UCSD-AML1 (cell line): Measurements from ENCODE around the gene KCNG4.

Source experiments
- DNase-seq: peaks from one replicate; lab custom pipeline; 2025; ENCODE audit not compliant: unreplicated experiment; lab: John Stamatoyannopoulos, UW

The KCNG4 gene

GRCh38 chr16:84267380-84267779, 27.6 kb upstream of the KCNG4 start:
- DNase-seq: no peak

GRCh38 chr16:84266451-84266850, 26.6 kb upstream of the KCNG4 start:
- peak; percentile 16 for DNase-seq

GRCh38 chr16:84262939-84263338, 23.1 kb upstream of the KCNG4 start:
- DNase-seq: no peak

GRCh38 chr16:84262031-84262430, 22.2 kb upstream of the KCNG4 start:
- DNase-seq: no peak

GRCh38 chr16:84260766-84261554, 21.1 kb upstream of the KCNG4 start:
- DNase-seq: no peak

GRCh38 chr16:84259691-84260090, 19.9 kb upstream of the KCNG4 start:
- DNase-seq: no peak

- DNase-seq: no peak
These were observed 18.5 kb upstream of the KCNG4 start for GRCh38 chr16:84258266-84258665.

- DNase-seq: no peak
These were observed 15.4 kb upstream of the KCNG4 start for GRCh38 chr16:84255050-84255810.

GRCh38 chr16:84254062-84254461, 14.2 kb upstream of the KCNG4 start:
- DNase-seq: no peak

GRCh38 chr16:84253173-84253572, 13.4 kb upstream of the KCNG4 start:
- no peak for DNase-seq

- no peak for DNase-seq
These were observed 12.4 kb upstream of the KCNG4 start for GRCh38 chr16:84252184-84252583.

GRCh38 chr16:84247844-84248243, 8.0 kb upstream of the KCNG4 start:
- DNase-seq: no peak

- no peak for DNase-seq
These were observed 7.5 kb upstream of the KCNG4 start for GRCh38 chr16:84247331-84247730.

- no peak for DNase-seq
These were observed 6.9 kb upstream of the KCNG4 start for GRCh38 chr16:84246679-84247077.

GRCh38 chr16:84245956-84246678, 6.3 kb upstream of the KCNG4 start:
- DNase-seq: no peak

- no peak for DNase-seq
These were observed 4.9 kb upstream of the KCNG4 start for GRCh38 chr16:84244728-84245127.

- no peak for DNase-seq
These were observed 3.9 kb upstream of the KCNG4 start for GRCh38 chr16:84243732-84244131.

GRCh38 chr16:84242839-84243238, 3.0 kb upstream of the KCNG4 start:
- no peak for DNase-seq

- no peak for DNase-seq
These were observed 2.0 kb upstream of the KCNG4 start for GRCh38 chr16:84241778-84242177.

GRCh38 chr16:84240455-84240854, 643 bp upstream of the KCNG4 start:
- DNase-seq: no peak

- DNase-seq: peak; percentile 21
These were observed 557 bp downstream of the KCNG4 start for GRCh38 chr16:84239141-84239769.
